Measurements from ENCODE around the gene FNIP2. TPM values are rescaled to one million over a fixed set of nuclear protein-coding genes. Genes with fewer than 3 reads are reported as not detected.
A peak's percentile ranks its signal among the peaks of the same experiment; 100 is the strongest.
"Not testable (repeated sequence)": the region's sequence is repeated elsewhere in the genome, so short reads cannot be mapped to it uniquely, and the experiment has no call there.

Gene FNIP2
- total RNA-seq, 6 experiments from 2014 or later: 14.1 to 22.2 (median 18.2) TPM

DNA sequence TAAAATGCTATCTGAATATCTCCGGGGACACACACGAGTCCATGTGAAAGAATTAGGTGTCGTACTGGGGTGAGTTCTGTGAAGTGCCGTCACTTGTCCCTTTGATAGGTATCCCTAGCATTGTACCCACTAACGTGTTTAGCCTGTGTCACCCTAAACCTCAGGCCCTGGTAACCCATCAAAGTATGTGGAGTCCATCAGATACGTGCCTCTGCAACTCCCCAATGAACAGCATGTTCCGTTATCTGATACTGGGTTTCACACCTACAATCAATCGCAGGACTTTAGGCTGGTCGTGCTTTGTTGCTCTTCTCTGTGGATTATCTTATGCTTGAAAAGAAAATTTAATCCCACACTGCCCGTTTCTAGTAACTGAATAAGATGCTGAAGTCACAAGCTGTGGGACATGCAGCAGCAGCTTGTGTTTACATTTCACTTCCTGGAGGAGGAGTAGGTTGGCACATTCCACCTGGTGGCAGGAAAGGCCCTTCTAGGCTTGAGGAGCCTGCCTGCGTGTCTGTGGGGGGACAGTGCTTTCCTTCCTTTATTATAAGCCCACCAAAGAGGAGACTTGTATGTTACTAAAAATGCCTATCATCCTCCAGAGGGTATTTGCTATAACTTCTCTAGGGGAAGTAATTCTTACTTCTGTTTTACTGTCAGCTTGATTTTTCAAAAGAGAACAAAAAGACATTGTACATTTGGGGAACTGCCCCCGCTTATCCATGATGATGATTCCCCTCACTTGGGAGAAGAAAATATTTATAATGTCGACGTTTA, 127.2 kb downstream of the FNIP2 start:
- peaks cover 10% of the 10 kb centered on the region for H3K4me1 Mint-ChIP-seq (ENCODE audit: low read depth)
- peaks cover 39% of the 10 kb centered on the region for H3K36me3 Mint-ChIP-seq (ENCODE audit: low read depth)
- peak; percentile 18 for DNase-seq
- no peak overlapping the region for H3K4me3 Mint-ChIP-seq
- no peak overlapping the region for H3K27ac Mint-ChIP-seq
- peaks cover 3% of the 10 kb centered on the region; the same call in 1 of the 2 replicates for H3K27me3 Mint-ChIP-seq (ENCODE audit: insufficient read depth)
- TF ChIP-seq CTCF (IDR thresholded peaks at IDR 0.05): peak; percentile 77
- no peaks in the 10 kb centered on the region for H3K9me3 Mint-ChIP-seq

DNA sequence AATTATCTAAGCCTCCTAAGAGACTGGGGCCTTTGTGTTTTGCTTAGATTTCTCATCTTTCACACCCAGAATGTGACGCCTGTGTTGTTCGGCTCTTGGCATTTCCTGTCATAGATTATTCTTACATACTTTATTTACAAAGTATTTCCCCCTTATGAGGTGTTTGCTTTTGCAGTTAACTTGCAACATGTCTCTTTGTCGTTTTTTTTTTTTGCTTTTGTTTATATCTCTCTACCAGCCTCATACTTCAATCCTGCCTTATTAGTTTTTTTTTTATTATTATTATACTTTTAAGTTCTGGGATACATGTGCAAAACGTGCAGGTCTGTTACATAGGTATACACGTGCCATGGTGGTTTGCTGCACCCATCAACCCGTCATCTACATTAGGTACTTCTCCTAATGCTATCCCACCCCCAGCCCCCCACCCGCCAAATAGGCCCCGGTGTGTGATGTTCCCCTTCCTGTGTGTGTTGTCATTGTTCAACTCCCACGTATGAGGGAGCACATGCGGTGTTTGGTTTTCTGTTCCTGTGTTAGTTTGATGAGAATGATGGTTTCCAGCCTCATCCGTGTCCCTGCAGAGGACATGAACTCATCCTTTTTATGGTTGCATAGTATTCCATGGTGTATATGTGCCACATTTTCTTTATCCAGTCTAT, 127.9 kb downstream of the FNIP2 start:
- not testable (repeated sequence) for H3K4me1 Mint-ChIP-seq (ENCODE audit: low read depth); H3K27me3 Mint-ChIP-seq (ENCODE audit: insufficient read depth); H3K27ac Mint-ChIP-seq; H3K4me3 Mint-ChIP-seq; DNase-seq; H3K9me3 Mint-ChIP-seq
- H3K36me3 Mint-ChIP-seq (ENCODE audit: low read depth): peaks cover 45% of the 10 kb centered on the region

DNA sequence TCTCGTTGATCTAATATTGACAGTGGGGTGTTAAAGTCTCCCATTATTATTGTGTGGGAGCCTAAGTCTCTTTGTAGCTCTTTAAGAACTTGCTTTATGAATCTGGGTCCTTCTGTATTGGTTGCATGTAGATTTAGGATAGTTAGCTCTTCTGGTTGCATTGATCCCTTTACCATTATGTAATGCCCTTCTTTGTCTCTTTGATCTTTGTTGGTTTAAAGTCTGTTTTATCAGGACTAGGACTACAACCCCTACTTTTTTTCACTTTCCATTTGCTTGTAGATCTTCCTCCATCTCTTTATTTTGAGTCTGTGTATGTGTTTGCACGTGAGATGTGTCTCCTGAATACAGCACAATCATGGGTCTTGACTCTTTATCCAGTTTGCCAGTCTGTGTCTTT, 131.6 kb downstream of the FNIP2 start:
- H3K4me1 Mint-ChIP-seq (ENCODE audit: low read depth): peaks cover 26% of the 10 kb centered on the region
- not testable (repeated sequence) for H3K27ac Mint-ChIP-seq; H3K27me3 Mint-ChIP-seq (ENCODE audit: insufficient read depth); DNase-seq; H3K4me3 Mint-ChIP-seq; H3K9me3 Mint-ChIP-seq
- H3K36me3 Mint-ChIP-seq (ENCODE audit: low read depth): peaks cover 50% of the 10 kb centered on the region

GRCh38 chr4:158902280-158903078, 133.7 kb downstream of the FNIP2 start:
- peaks cover 16% of the 10 kb centered on the region for H3K4me1 Mint-ChIP-seq (ENCODE audit: low read depth)
- not testable (repeated sequence) for H3K27ac Mint-ChIP-seq, H3K4me3 Mint-ChIP-seq

GRCh38 chr4:158903079-158903456, 134.2 kb downstream of the FNIP2 start:
- Mint-ChIP-seq H3K4me1 (ENCODE audit: low read depth) (peaks cover 16% of the 10 kb centered on the region), H3K27me3 (ENCODE audit: insufficient read depth) (no peaks in the 10 kb centered on the region; the same call in 1 of the 2 replicates), H3K27ac (no peak overlapping the region; the same call in 1 of the 2 replicates), H3K4me3 (no peak overlapping the region), H3K9me3 (no peaks in the 10 kb centered on the region; the same call in 1 of the 2 replicates), H3K36me3 (ENCODE audit: low read depth) (peaks cover 33% of the 10 kb centered on the region)
- no peak for DNase-seq
- TF ChIP-seq CTCF (IDR thresholded peaks at IDR 0.05): no peak

More at GRCh38 chr4:158902280-158903078, 133.7 kb downstream of the FNIP2 start:
- not testable (repeated sequence) for H3K27me3 Mint-ChIP-seq (ENCODE audit: insufficient read depth); H3K9me3 Mint-ChIP-seq
- DNase-seq: peak; percentile 9
- peaks cover 39% of the 10 kb centered on the region for H3K36me3 Mint-ChIP-seq (ENCODE audit: low read depth)

GRCh38 chr4:158903472-158904043, 134.7 kb downstream of the FNIP2 start:
- no peak for DNase-seq
- Mint-ChIP-seq H3K4me3 (no peak overlapping the region), H3K27me3 (ENCODE audit: insufficient read depth) (no peaks in the 10 kb centered on the region; the same call in 1 of the 2 replicates), H3K27ac (no peak overlapping the region), H3K36me3 (ENCODE audit: low read depth) (peaks cover 28% of the 10 kb centered on the region), H3K9me3 (no peaks in the 10 kb centered on the region; the same call in 1 of the 2 replicates), H3K4me1 (ENCODE audit: low read depth) (peaks cover 16% of the 10 kb centered on the region)
- TF ChIP-seq CTCF (IDR thresholded peaks at IDR 0.05): no peak
